K562 (cell line): ENCODE data around the gene FAM83D. TPM values are rescaled to one million over a fixed set of nuclear protein-coding genes. Genes with fewer than 3 reads are reported as not detected.

Experiments
- CEBPG ChIP-seq, 3 experiments: fragments of 200-800 bp in 1 of 3; sonication (Bioruptor generic) in 1 of 3; sonication (generic) in 1 of 3; formaldehyde crosslinking in 1 of 3; IDR thresholded peaks in 2 of 3; conservative IDR thresholded peaks in 1 of 3; 2 replicates each; pipeline versions ENCODE4 v1.6.1 to v1.8.0; 2016 to 2022; ENCODE audit warnings: missing compliant biosample characterization in 2 of 3, missing genetic modification characterization in 2 of 3, mild to moderate bottlenecking in 1 of 3, missing genetic modification reagents in 1 of 3
- CREB3 ChIP-seq: fragments of 450-650 bp; conservative IDR thresholded peaks from 2 replicates; pipeline ENCODE4 v1.6.1; 2016; ENCODE audit warnings: missing genetic modification characterization, low read depth, mild to moderate bottlenecking, missing compliant biosample characterization, moderate library complexity
- FUS ChIP-seq: fragments of 200-400 bp; formaldehyde crosslinking; optimal IDR thresholded peaks from 2 replicates; pipeline ENCODE3; 2017; ENCODE audit warnings: low read depth, low read length
- GATAD2A ChIP-seq: fragments of 450-650 bp; IDR thresholded peaks from 2 replicates; pipeline ENCODE4 v1.6.1; 2017
- HEY1 ChIP-seq: fragments of 250-450 bp; sonication (Bioruptor Pico); IDR thresholded peaks from 2 replicates; pipeline ENCODE4 v1.5.0; 2020; ENCODE audit warnings: mild to moderate bottlenecking, moderate library complexity, borderline replicate concordance
- L3MBTL2 ChIP-seq: fragments of 450-650 bp; IDR thresholded peaks from 2 replicates; pipeline ENCODE4 v1.6.1; 2016; ENCODE audit warnings: mild to moderate bottlenecking, moderate library complexity
- MCM7 ChIP-seq, 2 experiments: fragments of 450-650 bp; IDR thresholded peaks; 2 replicates each; pipeline ENCODE4 v1.6.1; 2016 to 2018
- MLX ChIP-seq, 2 experiments: fragments of 450-650 bp in 1 of 2; sonication (generic) in 1 of 2; formaldehyde crosslinking; conservative IDR thresholded peaks; 2 replicates each; pipeline versions ENCODE4 v1.4.0 to v1.8.1; 2020 to 2022; ENCODE audit warnings: mild to moderate bottlenecking in 1 of 2, missing genetic modification reagents in 1 of 2
- NCOA1 ChIP-seq: fragments of 450-650 bp; IDR thresholded peaks from 2 replicates; pipeline ENCODE4 v1.6.1; 2016; ENCODE audit warnings: low read depth
- NELFE ChIP-seq: IDR thresholded peaks from 2 replicates; pipeline ENCODE4 v1.6.1; 2011; ENCODE audit warnings: mild to moderate bottlenecking; ENCODE audit not compliant: insufficient read depth, insufficient read length
- NFE2L1 ChIP-seq: fragments of 450-650 bp; IDR thresholded peaks from 2 replicates; pipeline ENCODE4 v1.6.1; 2016; ENCODE audit warnings: missing genetic modification characterization, low read depth, mild to moderate bottlenecking, missing compliant biosample characterization, moderate library complexity, borderline replicate concordance
- PML ChIP-seq: IDR thresholded peaks from 2 replicates; pipeline ENCODE4 v1.6.1; 2012; ENCODE audit warnings: low read length, inconsistent platforms
- POU5F1 ChIP-seq: fragments of 150-350 bp; IDR thresholded peaks from 2 replicates; pipeline ENCODE4 v1.6.1; 2014; ENCODE audit warnings: borderline replicate concordance, low read length, low read depth, mild to moderate bottlenecking; ENCODE audit not compliant: partially characterized antibody
- PTTG1 ChIP-seq: fragments of 450-650 bp; IDR thresholded peaks from 2 replicates; pipeline ENCODE4 v1.6.1; 2016; ENCODE audit warnings: low read depth, mild to moderate bottlenecking, missing genetic modification characterization, missing compliant biosample characterization
- RBM34 ChIP-seq: fragments of 200-400 bp; formaldehyde crosslinking; IDR thresholded peaks from 2 replicates; pipeline ENCODE4 v1.6.1; 2018; ENCODE audit warnings: low read length, borderline replicate concordance; ENCODE audit not compliant: insufficient read depth
- RBM39 ChIP-seq: fragments of 200-400 bp; formaldehyde crosslinking; optimal IDR thresholded peaks from 2 replicates; pipeline ENCODE3; 2018; ENCODE audit warnings: low read depth, low read length
- RFX1 ChIP-seq: fragments of 450-650 bp; IDR thresholded peaks from 2 replicates; pipeline ENCODE4 v1.6.1; 2016; ENCODE audit warnings: mild to moderate bottlenecking, moderate library complexity
- RNF2 ChIP-seq: sonication (generic); IDR thresholded peaks from 2 replicates; pipeline ENCODE4 v1.6.1; 2016
- SAP30 ChIP-seq: fragments of 200-600 bp; sonication (generic); IDR thresholded peaks from 2 replicates; pipeline ENCODE4 v1.6.1; 2012; ENCODE audit warnings: borderline replicate concordance, low read depth, mild to moderate bottlenecking, moderate library complexity, low read length, control low read depth, inconsistent platforms; ENCODE audit not compliant: insufficient read depth, poor library complexity, severe bottlenecking
- SETDB1 ChIP-seq: IDR thresholded peaks from one replicate; pipeline ENCODE4 v1.6.1; 2012; ENCODE audit warnings: low read length, control low read depth, inconsistent platforms
- SMAD3 ChIP-seq: fragments of 450-650 bp; formaldehyde crosslinking; conservative IDR thresholded peaks from 2 replicates; pipeline ENCODE4 v1.4.0; 2020; ENCODE audit warnings: mild to moderate bottlenecking
- SMARCA4 ChIP-seq: fragments of 450-650 bp; IDR thresholded peaks from 2 replicates; pipeline ENCODE4 v1.6.1; 2016
- STAT5A ChIP-seq: IDR thresholded peaks from 2 replicates; pipeline ENCODE4 v1.6.1; 2012; ENCODE audit warnings: low read length, inconsistent platforms, borderline replicate concordance
- YBX1 ChIP-seq: fragments of 450-650 bp; IDR thresholded peaks from 2 replicates; pipeline ENCODE4 v1.7.1; 2016; ENCODE audit warnings: mild to moderate bottlenecking
- ZC3H8 ChIP-seq: fragments of 450-650 bp; IDR thresholded peaks from 2 replicates; pipeline ENCODE4 v1.6.1; 2017
- ZNF431 ChIP-seq: sonication (generic); formaldehyde crosslinking; IDR thresholded peaks from 2 replicates; pipeline ENCODE4 v1.8.0; 2022; ENCODE audit warnings: mild to moderate bottlenecking, missing genetic modification reagents
- ZNF668 ChIP-seq: fragments of 250-450 bp; sonication (Bioruptor Pico); IDR thresholded peaks from 2 replicates; pipeline ENCODE4 v1.8.0; 2022; ENCODE audit warnings: mild to moderate bottlenecking, inconsistent platforms
- ZNF699 ChIP-seq: fragments of 250-450 bp; sonication (Bioruptor Pico); IDR thresholded peaks from 2 replicates; pipeline ENCODE4 v1.8.0; 2021; ENCODE audit warnings: mild to moderate bottlenecking, moderate library complexity; ENCODE audit not compliant: insufficient replicate concordance
- polyA plus RNA-seq, 8 experiments: library from polyadenylated mRNA; depleted of rRNA in 4 of 8; stranded (reverse) in 5 of 8; unstranded in 3 of 8; fragments of >200 nt; fragmentation: Nextera tagmentation in 2 of 8; fragmentation: Illumina TruSeq in 1 of 8; extraction: Ambion mirVana in 2 of 8; extraction: Trizol in 1 of 8; gene quantifications; 2 replicates each; pipeline versions ENCODE4 v1.2.1 to v1.2.3, GENCODE V29; 2011 to 2014; ENCODE audit warnings: inconsistent platforms in 1 of 8, missing spikeins in 1 of 8
- total RNA-seq, 7 experiments: library from RNA; depleted of rRNA in 6 of 7; stranded (reverse); fragments of >200 nt in 6 of 7; fragmentation: Illumina TruSeq in 2 of 7; extraction: Trizol in 2 of 7; gene quantifications; 2 replicates each; pipeline versions ENCODE4 v1.2.1 to v1.2.3, GENCODE V29; 2011 to 2021; ENCODE audit warnings: low replicate concordance in 1 of 7
- TF ChIP-seq, protein P1 (sequence below): IDR thresholded peaks from 2 replicates; pipeline ENCODE4 v1.6.1; 2012; ENCODE audit warnings: low read depth, low read length, improper control_type of control experiment, borderline replicate concordance

FAM83D gene
- total and polyA plus RNA-seq, 9 of the 15 experiments (the other 6 are each of a cell fraction or from before 2014, with no cell fraction given) = 8.2 to 66.1 (median 43.5) TPM

DNA sequence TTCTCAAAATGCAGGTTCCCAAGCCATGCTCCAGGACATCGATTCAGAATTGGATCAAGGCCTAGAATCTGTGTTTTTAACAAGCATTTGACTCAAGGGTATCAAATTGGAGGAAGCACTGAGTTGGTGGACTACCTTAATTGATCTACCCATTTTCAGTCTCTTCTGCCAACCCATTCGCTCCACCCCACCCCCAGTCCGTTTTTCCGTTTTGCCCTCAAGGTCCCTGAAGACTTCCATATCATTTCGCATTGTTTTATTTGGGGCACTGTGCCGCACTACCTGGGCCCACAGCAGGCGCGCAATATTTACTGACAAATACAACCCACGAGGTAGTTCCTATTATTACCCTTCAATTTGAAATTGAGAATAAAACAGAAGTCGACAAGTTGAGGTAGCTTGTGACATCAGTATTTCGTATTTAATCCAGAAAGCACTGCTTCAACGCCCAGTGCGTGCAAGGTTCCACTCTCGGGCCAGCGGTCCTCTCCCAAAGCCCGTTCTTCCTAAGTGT is 35.4 kb downstream of the FAM83D start (continued):
- TF ChIP-seq, protein P1, sequence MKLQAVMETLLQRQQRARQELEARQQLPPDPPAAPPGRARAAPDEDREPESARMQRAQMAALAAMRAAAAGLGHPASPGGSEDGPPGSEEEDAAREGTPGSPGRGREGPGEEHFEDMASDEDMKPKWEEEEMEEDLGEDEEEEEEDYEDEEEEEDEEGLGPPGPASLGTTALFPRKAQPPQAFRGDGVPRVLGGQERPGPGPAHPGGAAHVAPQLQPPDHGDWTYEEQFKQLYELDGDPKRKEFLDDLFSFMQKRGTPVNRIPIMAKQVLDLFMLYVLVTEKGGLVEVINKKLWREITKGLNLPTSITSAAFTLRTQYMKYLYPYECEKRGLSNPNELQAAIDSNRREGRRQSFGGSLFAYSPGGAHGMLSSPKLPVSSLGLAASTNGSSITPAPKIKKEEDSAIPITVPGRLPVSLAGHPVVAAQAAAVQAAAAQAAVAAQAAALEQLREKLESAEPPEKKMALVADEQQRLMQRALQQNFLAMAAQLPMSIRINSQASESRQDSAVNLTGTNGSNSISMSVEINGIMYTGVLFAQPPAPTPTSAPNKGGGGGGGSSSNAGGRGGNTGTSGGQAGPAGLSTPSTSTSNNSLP = no peak
- TF ChIP-seq MCM7 (IDR thresholded peaks at IDR 0.05) (no peak), GATAD2A (no peak), RNF2 (no peak), CEBPG (CRISPR knock-in tag; IDR thresholded peaks at IDR 0.05) (no peak), CEBPG (tag; conservative IDR thresholded peaks at IDR 0.05 in 1 of 2, IDR thresholded peaks at IDR 0.05 in 1 of 2) (no peak), NFE2L1 (tag) (no peak), PTTG1 (tag) (no peak), RBM39 (no peak), PML (no peak), SAP30 (no peak), SMARCA4 (peak; percentile 25; the same call in 1 of the 2 replicates), NCOA1 (no peak), ZC3H8 (no peak), ZNF699 (CRISPR knock-in tag) (no peak), STAT5A (no peak), RBM34 (no peak), SMAD3 (CRISPR knock-in tag) (no peak), FUS (no peak), MLX (CRISPR knock-in tag; conservative IDR thresholded peaks at IDR 0.05) (no peak), HEY1 (CRISPR knock-in tag) (no peak), YBX1 (no peak), ZNF431 (CRISPR knock-in tag) (no peak), POU5F1 (no peak), NELFE (no peak), CREB3 (tag) (0 out of 2 replicates have a peak, but pooled peaks have one; percentile 72), RFX1 (no peak), SETDB1 (no peak), ZNF668 (CRISPR knock-in tag) (no peak), L3MBTL2 (no peak)
